IMR-90 (cell line): Measurements from ENCODE around the gene AQP9. TPM values are rescaled to one million over a fixed set of nuclear protein-coding genes. Genes with fewer than 3 reads are reported as not detected.

Experiments used
- ATAC-seq: fragments of 200-7000 bp; cut with Tn5 transposase; 2 replicates; pipeline ENCODE4 v1.9.1; 2020; ENCODE audit warnings: low read depth, mild to moderate bottlenecking, moderate library complexity
- BruUV-seq: library from RNA; stranded (reverse); fragments of 400-500 nt; replicated peaks from 2 replicates; lab custom pipeline; 2021; lab: Mats Ljungman, UMichigan
- CTCF ChIA-PET: fragments of 300-600 bp; formaldehyde crosslinking; extraction: SDS; loops from one replicate; lab custom pipeline; 2021; ENCODE audit warnings: antibody characterized with exemption; lab: Yijun Ruan, JAX
- POLR2A ChIA-PET: fragments of 300-600 bp; sonication (Branson Sonifier 250); formaldehyde crosslinking; loops from one replicate; lab custom pipeline; 2022; ENCODE audit warnings: antibody characterized with exemption; ENCODE audit not compliant: unreplicated experiment; lab: Charles Lee
- DNase-seq: peaks from one replicate; pipeline ENCODE4 v3.0.0; 2013
- H2AFZ ChIP-seq: replicated peaks from 2 replicates; pipeline ENCODE3; 2013; ENCODE audit warnings: low read length, mild to moderate bottlenecking; ENCODE audit not compliant: poor library complexity
- H2AK5ac ChIP-seq: 2 replicates; pipeline ENCODE4 v1.6.1; 2013; ENCODE audit warnings: low read depth, low read length, inconsistent platforms
- H2AK9ac ChIP-seq: replicated peaks from 2 replicates; pipeline ENCODE3; 2013; ENCODE audit warnings: mild to moderate bottlenecking, low read depth, low read length, moderate library complexity; ENCODE audit not compliant: poor library complexity
- H2BK120ac ChIP-seq: 2 replicates; pipeline ENCODE4 v1.6.1; 2013; ENCODE audit warnings: low read depth, low read length, inconsistent platforms
- H2BK15ac ChIP-seq: 3 replicates; pipeline ENCODE4 v1.6.1; 2013; ENCODE audit warnings: low read depth, low read length, inconsistent platforms
- H2BK20ac ChIP-seq: 2 replicates; pipeline ENCODE4 v1.6.1; 2013; ENCODE audit warnings: low read depth, mild to moderate bottlenecking, inconsistent platforms, low read length, moderate library complexity
- H2BK5ac ChIP-seq: 2 replicates; pipeline ENCODE4 v1.6.1; 2013; ENCODE audit warnings: mild to moderate bottlenecking, low read depth, low read length, inconsistent platforms; ENCODE audit not compliant: poor library complexity, severe bottlenecking
- H3K14ac ChIP-seq: replicated peaks from 2 replicates; pipeline ENCODE4 v1.6.1; 2013; ENCODE audit warnings: low read depth, low read length, inconsistent platforms
- H3K18ac ChIP-seq: 2 replicates; pipeline ENCODE4 v1.6.1; 2013; ENCODE audit warnings: low read depth, low read length, control low read depth
- H3K23ac ChIP-seq: 2 replicates; pipeline ENCODE4 v1.6.1; 2013; ENCODE audit warnings: low read depth, low read length, inconsistent platforms
- H3K27ac ChIP-seq: 2 replicates; pipeline ENCODE4 v1.5.1; 2013; ENCODE audit warnings: mild to moderate bottlenecking, control low read depth, low read length; ENCODE audit not compliant: insufficient read depth
- H3K27me3 ChIP-seq: 2 replicates; pipeline ENCODE4 v1.6.1; 2013; ENCODE audit warnings: low read length; ENCODE audit not compliant: control insufficient read depth, insufficient read depth
- H3K36me3 ChIP-seq: 2 replicates; pipeline ENCODE4 v1.6.1; 2013; ENCODE audit warnings: low read length, mixed read lengths; ENCODE audit not compliant: control insufficient read depth, insufficient read depth
- H3K4ac ChIP-seq: 2 replicates; pipeline ENCODE4 v1.6.1; 2013; ENCODE audit warnings: low read depth, low read length, inconsistent platforms
- H3K4me1 ChIP-seq: 2 replicates; pipeline ENCODE4 v1.6.1; 2013; ENCODE audit warnings: low read length, mixed read lengths; ENCODE audit not compliant: control insufficient read depth, insufficient read depth
- H3K4me2 ChIP-seq: 2 replicates; pipeline ENCODE4 v1.6.1; 2013; ENCODE audit warnings: low read depth, mild to moderate bottlenecking, control low read depth, low read length, moderate library complexity
- H3K4me3 ChIP-seq: 2 replicates; pipeline ENCODE4 v1.5.1; 2013; ENCODE audit warnings: low read depth, mild to moderate bottlenecking, control low read depth, low read length, moderate library complexity; ENCODE audit not compliant: insufficient read depth
- H3K56ac ChIP-seq: 2 replicates; pipeline ENCODE4 v1.6.1; 2013; ENCODE audit warnings: low read length, inconsistent platforms; ENCODE audit not compliant: insufficient read depth; ENCODE audit errors: extremely low read depth
- H3K79me1 ChIP-seq, 2 experiments: 2 replicates each; pipeline ENCODE4 v1.6.1; 2013; ENCODE audit warnings: low read length in 2 of 2, inconsistent platforms in 1 of 2, low read depth in 1 of 2
- H3K9ac ChIP-seq: 2 replicates; pipeline ENCODE4 v1.6.1; 2013; ENCODE audit warnings: low read depth, low read length, control low read depth
- H3K9me1 ChIP-seq: 2 replicates; pipeline ENCODE4 v1.6.1; 2013; ENCODE audit warnings: low read length, inconsistent platforms; ENCODE audit not compliant: insufficient read depth
- H3K9me3 ChIP-seq: 2 replicates; pipeline ENCODE4 v1.6.1; 2013; ENCODE audit warnings: low read length; ENCODE audit not compliant: control insufficient read depth, insufficient read depth
- H4K20me1 ChIP-seq: 2 replicates; pipeline ENCODE4 v1.6.1; 2013; ENCODE audit warnings: low read length, inconsistent platforms; ENCODE audit not compliant: insufficient read depth
- H4K5ac ChIP-seq: 2 replicates; pipeline ENCODE4 v1.6.1; 2013; ENCODE audit warnings: mild to moderate bottlenecking, low read depth, low read length, control low read depth
- H4K8ac ChIP-seq, 2 experiments: 2 replicates each; pipeline ENCODE4 v1.6.1; 2013; ENCODE audit warnings: low read depth in 2 of 2, low read length in 2 of 2, control low read depth in 1 of 2, inconsistent platforms in 1 of 2
- H4K91ac ChIP-seq: 2 replicates; pipeline ENCODE4 v1.6.1; 2013; ENCODE audit warnings: low read depth, low read length, inconsistent platforms; ENCODE audit not compliant: insufficient read depth
- BHLHE40 ChIP-seq: fragments of 150-350 bp; IDR thresholded peaks from 2 replicates; pipeline ENCODE4 v1.6.1; 2016; ENCODE audit warnings: mild to moderate bottlenecking, low read depth, low read length
- CEBPB ChIP-seq: IDR thresholded peaks from 2 replicates; pipeline ENCODE4 v1.6.1; 2012; ENCODE audit warnings: low read depth, low read length, improper control_type of control experiment
- CHD1 ChIP-seq: IDR thresholded peaks from 2 replicates; pipeline ENCODE4 v1.6.1; 2012; ENCODE audit warnings: low read depth, low read length, improper control_type of control experiment
- CTCF ChIP-seq: conservative IDR thresholded peaks from 2 replicates; pipeline ENCODE4 v1.5.1; 2012; ENCODE audit warnings: mild to moderate bottlenecking, low read depth, low read length, improper control_type of control experiment
- ELK1 ChIP-seq: fragments of 150-350 bp; IDR thresholded peaks from 2 replicates; pipeline ENCODE4 v1.6.1; 2016; ENCODE audit warnings: low read depth, mild to moderate bottlenecking, low read length, moderate library complexity, borderline replicate concordance
- FOS ChIP-seq: fragments of 150-350 bp; IDR thresholded peaks from 2 replicates; pipeline ENCODE4 v1.6.1; 2016; ENCODE audit warnings: low read depth, low read length
- MAFK ChIP-seq: IDR thresholded peaks from 2 replicates; pipeline ENCODE4 v1.6.1; 2012; ENCODE audit warnings: low read depth, low read length, improper control_type of control experiment
- MAZ ChIP-seq: IDR thresholded peaks from 2 replicates; pipeline ENCODE4 v1.6.1; 2012; ENCODE audit warnings: low read depth, mild to moderate bottlenecking, low read length, improper control_type of control experiment, moderate library complexity, borderline replicate concordance
- MXI1 ChIP-seq: IDR thresholded peaks from 2 replicates; pipeline ENCODE4 v1.6.1; 2012; ENCODE audit warnings: low read depth, mild to moderate bottlenecking, low read length, moderate library complexity, borderline replicate concordance
- NFE2L2 ChIP-seq: fragments of 150-350 bp; IDR thresholded peaks from 2 replicates; pipeline ENCODE4 v1.6.1; 2016; ENCODE audit warnings: low read depth, mild to moderate bottlenecking, low read length
- POLR2A ChIP-seq: IDR thresholded peaks from 2 replicates; pipeline ENCODE4 v1.6.1; 2012; ENCODE audit warnings: mild to moderate bottlenecking, low read depth, low read length
- RAD21 ChIP-seq: IDR thresholded peaks from 2 replicates; pipeline ENCODE4 v1.6.1; 2012; ENCODE audit warnings: low read length, improper control_type of control experiment
- RCOR1 ChIP-seq: IDR thresholded peaks from 2 replicates; pipeline ENCODE4 v1.6.1; 2012; ENCODE audit warnings: mild to moderate bottlenecking, low read length, improper control_type of control experiment; ENCODE audit not compliant: insufficient replicate concordance
- RFX5 ChIP-seq: IDR thresholded peaks from 2 replicates; pipeline ENCODE4 v1.8.0; 2012; ENCODE audit warnings: low read depth, mild to moderate bottlenecking, low read length, moderate library complexity
- SMC3 ChIP-seq: fragments of 150-350 bp; IDR thresholded peaks from 2 replicates; pipeline ENCODE4 v1.6.1; 2016; ENCODE audit warnings: low read depth, mild to moderate bottlenecking, antibody characterized with exemption, low read length, moderate library complexity
- WGBS, 2 experiments: methylation state at CpG; one replicate each; pipeline versions ENCODE4 v1.1.5 to v1.1.7; 2013; ENCODE audit warnings: missing lambda C conversion rate in 2 of 2; ENCODE audit not compliant: insufficient read length in 1 of 2; ENCODE audit errors: extremely low coverage in 2 of 2; 5-methylcytosine and 5-hydroxymethylcytosine counted together
- dilution Hi-C: fragments of 300-500 bp; cut with HindIII; formaldehyde crosslinking; loops from one replicate; pipeline ENCODE4 v1.14.3; 2018; ENCODE audit warnings: low sequenced_read_pairs; ENCODE audit not compliant: unreplicated experiment
- in situ Hi-C: fragments of 300-500 bp; cut with MboI; formaldehyde crosslinking; loops from 3 replicates; pipeline ENCODE4 v1.14.3; 2019; ENCODE audit warnings: low sequenced_read_pairs, inconsistent platforms, mixed read lengths
- intact Hi-C: fragments of 100-400 bp; cut with micrococcal nuclease; formaldehyde crosslinking; loops from 2 replicates; pipeline ENCODE4 v1.10.0; 2022
- polyA plus RNA-seq, 3 experiments: library from polyadenylated mRNA; depleted of rRNA; stranded (reverse); fragments of >200 nt; gene quantifications; 2 replicates each; pipeline ENCODE4 v1.2.3, GENCODE V29; 2012; ENCODE audit warnings: low replicate concordance in 1 of 3
- total RNA-seq: library from RNA; depleted of rRNA; stranded (reverse); fragments of >200 nt; gene quantifications from 2 replicates; pipeline ENCODE4 v1.2.3, GENCODE V29; 2012
- TF ChIP-seq, protein P1 (sequence below): fragments of 150-350 bp; IDR thresholded peaks from 2 replicates; pipeline ENCODE4 v1.6.1; 2017; ENCODE audit warnings: mild to moderate bottlenecking, antibody characterized with exemption, low read length, low read depth

AQP9 gene
- total and polyA plus RNA-seq, 2 of the 4 experiments (the other 2 are of a cell fraction) = not detected

- TF ChIP-seq CEBPB = no peak
- no peak for TF ChIP-seq FOS
- TF ChIP-seq RAD21 = no peak
- TF ChIP-seq NFE2L2 = no peak
- TF ChIP-seq CTCF = no peak
- no peak for TF ChIP-seq RFX5
- TF ChIP-seq, protein P1, sequence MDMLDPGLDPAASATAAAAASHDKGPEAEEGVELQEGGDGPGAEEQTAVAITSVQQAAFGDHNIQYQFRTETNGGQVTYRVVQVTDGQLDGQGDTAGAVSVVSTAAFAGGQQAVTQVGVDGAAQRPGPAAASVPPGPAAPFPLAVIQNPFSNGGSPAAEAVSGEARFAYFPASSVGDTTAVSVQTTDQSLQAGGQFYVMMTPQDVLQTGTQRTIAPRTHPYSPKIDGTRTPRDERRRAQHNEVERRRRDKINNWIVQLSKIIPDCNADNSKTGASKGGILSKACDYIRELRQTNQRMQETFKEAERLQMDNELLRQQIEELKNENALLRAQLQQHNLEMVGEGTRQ = no peak
- TF ChIP-seq RCOR1 = no peak
- no peak for TF ChIP-seq MAFK
- no peak for TF ChIP-seq POLR2A
- no peak for TF ChIP-seq ELK1
- TF ChIP-seq SMC3 = no peak
- TF ChIP-seq MAZ = no peak
- no peak for TF ChIP-seq BHLHE40
- TF ChIP-seq MXI1 = no peak
- TF ChIP-seq CHD1 = no peak
- H3K14ac ChIP-seq = no peak overlapping the region
These were observed 42.8 kb upstream of the AQP9 start for GRCh38 chr15:58095415-58095814.

More at GRCh38 chr15:58095415-58095814, 42.8 kb upstream of the AQP9 start:
- H4K8ac ChIP-seq = no peak overlapping the region
- no peaks in the 10 kb centered on the region for H3K4me1 ChIP-seq
- no peak overlapping the region for H3K23ac ChIP-seq
- no peak overlapping the region for H3K4me2 ChIP-seq
- intact Hi-C loops (no loop called here), in situ Hi-C loops (no loop called here), dilution Hi-C loops (no loop called here)
- H2AFZ ChIP-seq = no peak overlapping the region
- 83% methylated on average over 1 of the region's 2 CpGs; no CpG with 5 or more reads in 1 of the 2 experiments for WGBS, 2 experiments
- H4K20me1 ChIP-seq = no peaks in the 10 kb centered on the region
- DNase-seq = no peak
- H3K18ac ChIP-seq = no peak overlapping the region
- H3K79me1 ChIP-seq = no peaks in the 10 kb centered on the region
- no peak for ATAC-seq
- H3K4ac ChIP-seq = no peak overlapping the region
- no peaks in the 10 kb centered on the region for H3K27me3 ChIP-seq
- no peak overlapping the region for H2BK15ac ChIP-seq
- no peak overlapping the region for H2BK5ac ChIP-seq
- ChIA-PET CTCF (no interaction called here), POLR2A (no interaction called here)
- no peaks in the 10 kb centered on the region for H3K9me1 ChIP-seq
- H3K56ac ChIP-seq = no peak overlapping the region
- H3K27ac ChIP-seq = no peak overlapping the region
- no peak overlapping the region for H4K91ac ChIP-seq
- no peak overlapping the region for H2AK5ac ChIP-seq
- H2AK9ac ChIP-seq = no peak overlapping the region
- H3K9me3 ChIP-seq = no peaks in the 10 kb centered on the region
- no peak overlapping the region for H4K5ac ChIP-seq
- no TSS peak for BruUV-seq
- H3K36me3 ChIP-seq = no peaks in the 10 kb centered on the region
- no peak overlapping the region for H2BK20ac ChIP-seq
- H2BK120ac ChIP-seq = no peak overlapping the region
- no peak overlapping the region for H3K9ac ChIP-seq
- H3K4me3 ChIP-seq = no peak overlapping the region
